Measurements from ENCODE around the gene SMIM7.

The SMIM7 gene

DNA sequence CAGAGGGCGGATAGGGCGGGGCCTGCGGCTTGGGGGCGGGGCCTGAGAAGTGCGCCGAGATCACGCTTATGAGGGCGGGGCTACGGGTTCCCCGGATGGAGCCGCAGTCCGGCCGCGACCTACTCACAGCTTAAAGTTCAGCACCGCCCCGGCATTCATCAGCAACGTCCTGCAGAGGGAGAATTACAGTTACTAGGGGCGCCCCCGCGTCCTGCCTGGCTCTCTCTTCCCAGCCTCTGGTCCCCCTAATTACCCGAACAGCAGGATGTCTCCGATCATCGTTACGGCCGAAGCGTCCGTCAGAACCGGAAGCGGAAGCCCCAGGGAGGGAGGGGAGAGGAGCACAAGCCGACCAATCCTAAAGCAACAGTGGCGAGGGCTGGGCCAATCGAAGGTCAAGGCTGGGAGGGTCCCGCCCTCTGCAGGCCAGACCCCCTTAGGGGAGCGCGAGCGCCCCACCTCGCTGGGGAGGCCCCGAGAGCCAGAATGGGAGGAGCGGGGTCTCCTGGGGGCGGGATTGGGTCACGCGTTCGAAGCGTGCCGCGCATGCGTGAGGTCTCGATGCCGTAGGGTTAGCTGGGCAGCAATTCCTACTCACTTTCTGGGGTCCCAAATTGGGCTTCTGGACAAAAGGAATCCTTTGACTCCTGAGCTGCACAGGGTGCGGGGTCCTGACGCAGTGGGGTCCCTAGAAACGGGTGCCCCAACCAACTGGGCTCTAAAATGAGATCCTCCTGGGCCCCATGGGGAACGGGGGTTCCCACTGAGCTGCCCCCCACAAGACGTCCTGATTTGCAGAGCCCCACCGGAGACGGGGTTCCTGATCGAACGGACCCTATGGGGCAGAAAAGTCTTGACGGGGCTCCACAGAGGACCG, at the start of gene SMIM7:
Gene SMIM7 (minus strand): TSS at position 313 of the 877 bp plus-strand sequence. CDS start 34 bp downstream, at position 279.
- TF ChIP-seq CTCF (conservative IDR thresholded peaks at IDR 0.05), result peak; percentile 38
- H3K27ac ChIP-seq, result peak within 1 kb of the TSS; percentile 98

DNA sequence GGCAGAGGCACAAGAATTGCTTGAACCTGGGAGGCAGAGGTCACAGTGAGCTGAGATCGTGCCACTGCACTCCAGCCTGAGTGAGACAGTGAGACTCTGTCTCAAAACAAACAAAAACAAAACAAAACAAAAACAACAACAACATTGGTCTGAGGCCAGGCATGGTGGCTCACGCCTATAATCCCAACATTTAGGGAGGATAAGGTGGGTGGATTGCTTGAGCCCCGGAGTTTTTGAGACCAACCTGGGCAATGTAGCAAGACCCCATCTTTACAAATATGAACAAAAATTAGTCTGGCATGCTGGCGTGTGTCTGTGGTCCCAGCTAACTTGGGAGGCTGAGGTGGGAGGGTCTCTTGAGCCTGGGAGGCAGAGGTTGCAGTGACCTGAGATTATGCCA, 43.7 kb upstream of the SMIM7 start:
- TF ChIP-seq CTCF (conservative IDR thresholded peaks at IDR 0.05), result no peak
- no peak overlapping the region for H3K27ac ChIP-seq

DNA sequence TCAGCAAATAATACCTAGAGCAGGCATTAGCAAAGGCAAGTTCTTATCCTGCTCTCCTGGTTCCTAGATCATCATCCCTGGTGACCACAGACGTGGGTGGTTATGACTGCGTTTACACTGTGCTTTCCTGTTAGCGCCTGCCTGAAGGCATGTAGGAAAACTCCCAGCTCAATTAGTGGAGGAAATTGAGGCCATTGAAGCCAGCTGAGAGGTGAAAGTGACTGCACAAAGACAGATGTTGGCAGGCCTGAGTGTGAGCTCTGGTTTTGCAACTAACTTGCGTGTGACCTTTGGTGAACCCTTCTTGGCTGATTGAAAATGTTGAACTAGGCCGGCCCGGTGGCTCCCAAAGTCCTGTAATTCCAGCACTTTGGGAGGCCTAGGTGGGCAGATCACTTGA, 42.2 kb upstream of the SMIM7 start:
- H3K27ac ChIP-seq, result no peak overlapping the region
- no peak for TF ChIP-seq CTCF (conservative IDR thresholded peaks at IDR 0.05)

GRCh38 chr19:16698914-16699313, 39.0 kb upstream of the SMIM7 start:
- TF ChIP-seq CTCF (conservative IDR thresholded peaks at IDR 0.05), result no peak
- no peak overlapping the region for H3K27ac ChIP-seq

DNA sequence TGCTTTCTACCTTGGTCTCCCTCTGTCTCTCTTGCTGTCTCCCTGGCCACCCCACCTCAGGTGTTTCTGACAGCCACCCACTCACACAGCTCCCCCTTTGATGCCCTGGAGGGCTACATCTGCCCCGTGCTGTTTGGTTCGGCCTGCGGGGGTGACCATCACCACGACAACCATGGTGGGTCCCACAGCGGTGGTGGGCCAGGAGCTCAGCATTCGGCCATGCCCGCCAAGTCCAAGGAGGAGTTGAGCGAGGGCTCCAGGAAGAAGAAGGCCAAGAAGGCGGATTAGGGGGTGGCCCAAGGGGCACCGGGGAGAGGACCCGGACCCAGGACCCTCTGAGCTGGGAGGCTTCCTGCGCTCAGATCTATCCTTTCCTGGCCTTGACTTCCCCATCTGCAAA, 28.1 kb upstream of the SMIM7 start:
- no peak overlapping the region for H3K27ac ChIP-seq
- no peak for TF ChIP-seq CTCF (conservative IDR thresholded peaks at IDR 0.05)

DNA sequence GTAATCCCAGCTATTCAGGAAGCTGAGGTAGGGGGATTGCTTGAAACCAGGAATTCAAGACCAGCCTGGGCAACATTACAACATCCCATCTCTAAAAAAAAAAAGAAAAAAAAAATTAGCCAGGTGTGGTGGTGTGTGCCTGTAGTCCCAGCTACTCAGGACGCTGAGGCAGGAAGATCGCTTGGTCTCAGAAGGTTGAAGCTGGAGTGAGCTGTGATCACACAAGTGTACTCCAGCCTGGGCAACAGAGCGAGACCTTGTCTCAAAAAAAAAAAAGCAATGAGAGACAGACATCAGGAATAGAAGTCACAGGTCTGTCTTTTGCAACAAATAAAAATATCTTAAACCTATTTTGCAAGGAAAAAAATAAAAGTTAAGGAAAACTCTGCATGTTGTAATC, 24.3 kb upstream of the SMIM7 start:
- TF ChIP-seq CTCF (conservative IDR thresholded peaks at IDR 0.05), result no peak
- H3K27ac ChIP-seq, result no peak overlapping the region

DNA sequence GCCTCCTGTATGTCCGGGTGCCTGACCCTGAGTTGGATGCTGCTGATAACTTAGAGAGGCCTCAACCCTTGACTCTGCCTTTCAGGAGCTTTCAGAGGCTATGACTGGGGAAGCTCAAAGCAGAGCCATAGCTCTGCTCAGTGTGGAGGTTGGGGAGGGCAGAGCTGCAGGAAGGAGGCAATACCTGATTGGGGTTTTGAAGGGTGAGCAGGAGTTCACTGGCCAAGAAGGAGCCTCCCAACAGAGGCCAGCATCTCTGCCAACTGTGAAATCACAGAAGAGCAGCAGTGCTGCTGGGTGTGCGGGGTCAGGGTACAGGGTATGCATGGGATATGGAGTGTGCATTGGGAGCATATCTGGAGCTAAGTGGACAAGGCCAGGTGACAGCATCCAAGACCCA, 22.6 kb upstream of the SMIM7 start:
- no peak for TF ChIP-seq CTCF (conservative IDR thresholded peaks at IDR 0.05)
- H3K27ac ChIP-seq, result no peak overlapping the region
